GM18511 (cell line): ENCODE measurements around the gene ITGA11.

Experiments
- ATAC-seq: cut with Tn5 transposase; IDR thresholded peaks from one replicate; pipeline ENCODE4 v1.9.1; 2021; ENCODE audit warnings: mild to moderate bottlenecking, moderate library complexity; ENCODE audit not compliant: unreplicated experiment

The ITGA11 gene

DNA sequence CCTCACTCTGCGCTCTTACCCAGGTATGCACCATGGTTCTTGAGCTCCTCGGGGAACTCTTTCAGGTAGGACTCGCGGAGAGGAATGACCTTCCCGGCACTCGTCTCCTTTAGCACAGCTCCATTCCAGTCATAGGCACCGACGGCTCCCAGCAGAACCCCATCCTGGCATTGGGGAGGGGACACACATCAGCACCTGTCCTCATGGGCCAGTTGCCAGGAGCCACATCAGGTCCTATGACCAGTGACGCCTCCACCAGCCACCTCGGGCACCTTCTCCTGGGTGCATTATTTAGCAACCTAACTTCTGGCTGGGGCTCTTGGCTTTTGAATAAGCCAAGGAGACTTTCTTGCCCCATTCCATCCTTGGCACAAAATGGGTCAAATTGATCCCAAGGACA, 92.5 kb downstream of the ITGA11 start:
- no peak for ATAC-seq

GRCh38 chr15:68337826-68338225, 94.1 kb downstream of the ITGA11 start:
- no peak for ATAC-seq

- no peak for ATAC-seq
Observed at GRCh38 chr15:68336516-68336915, 95.4 kb downstream of the ITGA11 start.

DNA sequence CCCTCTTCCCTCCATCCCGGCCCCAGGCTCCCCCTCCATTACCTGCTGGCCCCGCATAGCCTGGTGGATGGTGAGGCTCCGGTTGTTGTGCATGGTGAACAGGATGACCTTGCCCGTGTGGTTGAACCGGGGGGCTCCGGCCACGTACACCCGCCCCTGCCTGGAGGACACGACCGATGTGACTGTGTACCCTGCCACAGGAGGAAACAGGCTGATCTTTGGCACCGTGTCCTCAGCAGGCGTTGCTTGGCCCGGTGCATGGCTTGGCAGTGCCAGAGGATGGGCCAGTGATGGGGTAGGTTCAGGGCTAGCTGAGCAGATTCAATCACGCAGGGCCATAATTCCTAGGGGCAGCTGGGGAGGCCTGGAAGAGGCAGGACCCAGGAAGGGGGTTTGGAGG, 96.3 kb downstream of the ITGA11 start:
- no peak for ATAC-seq

GRCh38 chr15:68335251-68335650, 96.7 kb downstream of the ITGA11 start:
- ATAC-seq = no peak

- ATAC-seq = no peak
Observed at GRCh38 chr15:68334661-68335124, 97.3 kb downstream of the ITGA11 start.

GRCh38 chr15:68333775-68334470, 98.0 kb downstream of the ITGA11 start:
- no peak for ATAC-seq

DNA sequence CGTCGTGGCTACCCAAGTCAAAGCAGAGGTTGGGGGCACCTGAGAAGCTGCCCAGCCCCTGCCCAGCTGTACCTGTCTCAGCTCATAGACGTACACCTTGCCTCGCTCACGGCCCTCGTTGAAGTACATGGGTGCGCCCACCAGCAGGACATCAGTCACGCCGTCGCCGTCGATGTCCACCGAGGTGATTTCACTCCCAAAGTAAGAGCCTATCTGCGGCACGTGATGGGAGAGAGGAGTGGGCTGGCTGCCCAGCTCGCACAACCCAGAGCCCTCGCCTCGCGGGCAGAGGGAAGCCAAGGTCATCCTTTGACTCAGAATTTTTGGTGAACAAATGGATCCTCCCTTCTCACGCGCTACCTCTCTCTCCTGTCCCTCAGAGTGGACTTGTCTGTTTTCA, 99.7 kb downstream of the ITGA11 start:
- no peak for ATAC-seq

GRCh38 chr15:68330901-68331300, 101.1 kb downstream of the ITGA11 start:
- no peak for ATAC-seq

- ATAC-seq = no peak
Observed at GRCh38 chr15:68330416-68330815, 101.5 kb downstream of the ITGA11 start.

GRCh38 chr15:68328964-68329363, 103.0 kb downstream of the ITGA11 start:
- no peak for ATAC-seq

GRCh38 chr15:68328443-68328842, 103.5 kb downstream of the ITGA11 start:
- ATAC-seq = no peak

DNA sequence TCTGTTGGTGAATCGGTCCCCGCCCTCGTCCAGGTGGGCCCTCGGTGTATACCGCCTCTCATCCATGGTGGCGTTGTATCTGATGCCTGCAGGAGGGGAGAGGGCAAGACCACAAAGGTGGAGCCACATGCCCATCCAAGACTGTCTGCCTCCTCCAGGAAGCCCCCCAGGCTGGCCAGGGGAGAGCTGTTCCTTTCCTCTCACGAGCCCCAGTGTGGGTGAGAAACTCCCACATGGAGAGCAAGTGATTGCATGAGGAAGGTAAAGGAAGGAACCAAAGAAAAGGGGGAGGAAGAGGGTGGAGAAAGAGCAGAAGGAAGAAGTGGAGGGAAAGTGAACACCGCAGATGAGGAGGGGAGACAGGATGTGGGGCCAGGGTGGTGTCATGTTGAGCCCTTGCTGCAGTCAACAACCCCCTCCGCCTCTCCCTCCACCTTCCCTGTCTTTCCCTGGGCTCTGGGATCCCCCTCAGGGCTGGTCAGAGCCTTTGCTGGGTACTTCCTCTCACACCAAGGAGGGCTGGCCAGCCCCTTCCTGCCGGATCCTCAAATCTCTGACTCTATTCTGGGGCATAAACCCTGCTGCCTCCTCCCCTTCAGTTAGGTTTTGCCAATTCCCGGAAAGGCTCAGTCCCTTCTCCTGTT, 105.1 kb downstream of the ITGA11 start:
- no peak for ATAC-seq

- ATAC-seq = no peak
Observed at GRCh38 chr15:68325726-68326125, 106.2 kb downstream of the ITGA11 start.

- ATAC-seq = no peak
Observed at GRCh38 chr15:68322796-68323195, 109.2 kb downstream of the ITGA11 start.

DNA sequence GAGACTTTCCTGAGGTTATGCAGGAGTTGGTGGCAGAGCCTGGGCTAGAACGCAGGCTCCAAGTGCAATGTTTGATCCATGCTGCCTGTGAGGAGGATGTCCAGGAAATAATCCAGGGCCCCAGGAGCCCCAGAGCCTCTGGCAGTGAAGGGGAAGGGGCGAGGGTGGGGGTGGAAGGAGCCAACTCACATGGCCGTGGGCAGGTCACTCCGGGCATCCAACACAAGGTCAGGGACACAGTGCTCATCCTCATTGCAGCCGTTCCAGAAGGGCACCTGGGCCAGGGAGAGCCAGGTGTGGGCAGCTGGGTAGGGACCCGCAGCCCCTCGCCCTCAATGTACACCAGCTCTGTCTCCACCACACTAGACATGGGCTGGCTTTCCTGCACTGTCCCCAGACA, 110.7 kb downstream of the ITGA11 start:
- no peak for ATAC-seq

- ATAC-seq = no peak
Observed at GRCh38 chr15:68319997-68320396, 112.0 kb downstream of the ITGA11 start.

GRCh38 chr15:68318931-68319909, 112.7 kb downstream of the ITGA11 start:
- no peak for ATAC-seq

DNA sequence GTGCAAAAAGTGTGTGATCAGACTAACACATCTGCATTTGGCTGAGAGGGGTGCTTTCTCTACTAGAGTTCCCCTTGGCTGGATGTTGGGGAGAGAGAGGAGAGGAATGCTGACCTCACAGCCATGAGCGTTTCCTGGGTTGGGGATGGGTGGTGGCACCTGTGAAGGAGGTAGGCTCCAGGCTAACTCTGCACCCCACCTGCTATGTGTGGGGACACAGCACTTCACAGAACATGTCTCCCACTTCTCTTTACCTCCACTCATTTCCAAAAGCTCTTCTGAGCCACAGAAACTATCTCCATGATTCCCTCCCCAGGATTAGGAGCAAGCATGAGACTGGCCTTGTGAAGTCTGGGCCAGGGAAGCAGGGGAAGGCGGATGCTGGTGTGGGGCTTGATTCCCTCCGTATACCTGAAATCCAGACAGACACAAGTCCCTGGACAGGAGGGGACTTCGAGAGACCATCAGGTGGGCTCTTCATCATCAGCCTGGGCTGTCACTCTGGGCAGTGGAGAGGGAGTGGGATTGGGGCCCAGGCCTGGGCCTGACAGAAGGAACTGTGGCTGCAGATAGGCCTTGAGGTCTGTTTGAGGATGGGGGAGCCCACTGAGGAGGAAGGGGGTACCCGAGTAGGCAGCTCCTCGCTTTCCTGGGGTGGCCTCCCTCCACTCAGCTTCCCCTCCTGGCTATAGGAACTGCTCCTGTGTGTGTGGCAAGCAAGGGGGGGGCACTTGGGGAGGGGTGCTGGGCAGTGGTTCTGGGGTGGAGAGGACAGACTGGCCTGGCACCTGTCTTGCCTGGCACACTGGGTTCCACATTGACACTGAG, 113.7 kb downstream of the ITGA11 start:
- ATAC-seq = no peak

- no peak for ATAC-seq
Observed at GRCh38 chr15:68317281-68318007, 114.5 kb downstream of the ITGA11 start.
